SK-N-MC (cell line): ENCODE data around the gene MARCHF2.

ENCODE experiments used
- DNase-seq: peaks from one replicate; pipeline ENCODE4 v3.0.0-alpha.2; 2011; ENCODE audit warnings: low read depth, low spot score
- H3K27ac ChIP-seq: fragments of 200-600 bp; sonication (generic); 2 replicates; pipeline ENCODE4 v1.5.1; 2016; ENCODE audit warnings: mixed run types
- H3K36me3 ChIP-seq: fragments of 200-600 bp; sonication (generic); 2 replicates; pipeline ENCODE4 v1.6.1; 2017; ENCODE audit warnings: antibody characterized with exemption, low read length, mixed read lengths; ENCODE audit not compliant: insufficient read depth
- H3K4me3 ChIP-seq: fragments of 200-600 bp; sonication (generic); 2 replicates; pipeline ENCODE4 v1.5.1; 2016
- H3K9ac ChIP-seq: fragments of 200-600 bp; sonication (generic); 2 replicates; pipeline ENCODE4 v1.8.0; 2017; ENCODE audit warnings: mixed run types, mixed read lengths; ENCODE audit not compliant: insufficient read length
- H3K9me3 ChIP-seq: fragments of 200-600 bp; sonication (generic); 2 replicates; pipeline ENCODE4 v1.6.1; 2017; ENCODE audit warnings: low read depth, mild to moderate bottlenecking, antibody characterized with exemption, low read length, moderate library complexity, mixed read lengths
- EZH2 ChIP-seq: fragments of 200-600 bp; sonication (generic); IDR thresholded peaks from one replicate; pipeline ENCODE4 v1.6.1; 2017; ENCODE audit warnings: antibody characterized with exemption
- FOXP2 ChIP-seq: optimal IDR thresholded peaks from 2 replicates; pipeline ENCODE3; 2011; ENCODE audit warnings: mild to moderate bottlenecking, moderate library complexity; ENCODE audit not compliant: insufficient read depth; ENCODE audit errors: extremely low read length, control extremely low read depth
- POLR2AphosphoS5 ChIP-seq: IDR thresholded peaks from 2 replicates; pipeline ENCODE4 v1.6.1; 2012; ENCODE audit warnings: mild to moderate bottlenecking, low read depth, low read length, borderline replicate concordance

MARCHF2 gene

DNA sequence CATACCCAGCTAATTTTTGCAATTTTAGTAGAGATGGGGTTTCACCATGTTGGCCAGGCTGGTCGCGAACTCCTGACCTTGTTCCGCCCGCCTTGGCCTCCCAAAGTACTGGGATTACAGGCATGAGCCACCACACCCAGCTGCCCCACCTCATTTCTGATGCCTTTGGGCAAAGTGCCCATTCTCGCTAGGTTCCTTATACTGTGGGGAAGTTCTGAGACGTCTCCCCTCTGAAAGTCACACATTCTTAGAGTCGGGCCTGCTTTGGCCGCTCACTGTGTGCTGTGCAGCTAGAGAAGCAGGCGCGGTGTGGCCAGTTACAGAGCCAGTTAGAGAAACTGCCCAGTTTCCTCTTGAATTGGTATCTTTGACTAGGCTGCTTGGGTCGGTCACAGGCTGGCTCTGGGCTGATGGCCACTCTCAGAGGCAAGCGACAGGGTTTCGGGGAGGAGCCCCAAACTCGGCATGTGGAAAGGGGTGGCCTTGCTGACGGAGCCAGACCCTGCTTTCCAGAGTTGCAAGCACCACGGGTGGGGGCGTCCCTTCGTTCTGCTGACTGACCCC is 71.3 kb downstream of the MARCHF2 start:
- DNase-seq, result no peak

DNA sequence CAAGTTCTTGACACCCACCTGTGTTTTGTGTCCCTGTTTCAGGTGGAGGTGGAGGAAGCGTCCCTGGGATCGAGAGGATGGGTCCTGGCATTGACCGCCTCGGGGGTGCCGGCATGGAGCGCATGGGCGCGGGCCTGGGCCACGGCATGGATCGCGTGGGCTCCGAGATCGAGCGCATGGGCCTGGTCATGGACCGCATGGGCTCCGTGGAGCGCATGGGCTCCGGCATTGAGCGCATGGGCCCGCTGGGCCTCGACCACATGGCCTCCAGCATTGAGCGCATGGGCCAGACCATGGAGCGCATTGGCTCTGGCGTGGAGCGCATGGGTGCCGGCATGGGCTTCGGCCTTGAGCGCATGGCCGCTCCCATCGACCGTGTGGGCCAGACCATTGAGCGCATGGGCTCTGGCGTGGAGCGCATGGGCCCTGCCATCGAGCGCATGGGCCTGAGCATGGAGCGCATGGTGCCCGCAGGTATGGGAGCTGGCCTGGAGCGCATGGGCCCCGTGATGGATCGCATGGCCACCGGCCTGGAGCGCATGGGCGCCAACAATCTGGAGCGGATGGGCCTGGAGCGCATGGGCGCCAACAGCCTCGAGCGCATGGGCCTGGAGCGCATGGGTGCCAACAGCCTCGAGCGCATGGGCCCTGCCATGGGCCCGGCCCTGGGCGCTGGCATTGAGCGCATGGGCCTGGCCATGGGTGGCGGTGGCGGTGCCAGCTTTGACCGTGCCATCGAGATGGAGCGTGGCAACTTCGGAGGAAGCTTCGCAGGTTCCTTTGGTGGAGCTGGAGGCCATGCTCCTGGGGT is 72.7 kb downstream of the MARCHF2 start:
- H3K9ac ChIP-seq, result no peak overlapping the region
- H3K36me3 ChIP-seq, result peaks cover 85% of the 10 kb centered on the region
- H3K27ac ChIP-seq, result peak overlapping the region; percentile 42; the same call in 1 of the 2 replicates
- no peaks in the 10 kb centered on the region for H3K9me3 ChIP-seq
- no peak overlapping the region for H3K4me3 ChIP-seq
- TF ChIP-seq POLR2AphosphoS5 (no peak), FOXP2 (no peak), EZH2 (no peak)
- no peak for DNase-seq

More for the DNA sequence above, 71.3 kb downstream of the MARCHF2 start:
- H3K4me3 ChIP-seq, result no peak overlapping the region
- no peak overlapping the region for H3K27ac ChIP-seq
- no peaks in the 10 kb centered on the region for H3K9me3 ChIP-seq
- H3K9ac ChIP-seq, result no peak overlapping the region
- H3K36me3 ChIP-seq, result peaks cover 84% of the 10 kb centered on the region
- TF ChIP-seq EZH2 (no peak), POLR2AphosphoS5 (no peak), FOXP2 (no peak)

DNA sequence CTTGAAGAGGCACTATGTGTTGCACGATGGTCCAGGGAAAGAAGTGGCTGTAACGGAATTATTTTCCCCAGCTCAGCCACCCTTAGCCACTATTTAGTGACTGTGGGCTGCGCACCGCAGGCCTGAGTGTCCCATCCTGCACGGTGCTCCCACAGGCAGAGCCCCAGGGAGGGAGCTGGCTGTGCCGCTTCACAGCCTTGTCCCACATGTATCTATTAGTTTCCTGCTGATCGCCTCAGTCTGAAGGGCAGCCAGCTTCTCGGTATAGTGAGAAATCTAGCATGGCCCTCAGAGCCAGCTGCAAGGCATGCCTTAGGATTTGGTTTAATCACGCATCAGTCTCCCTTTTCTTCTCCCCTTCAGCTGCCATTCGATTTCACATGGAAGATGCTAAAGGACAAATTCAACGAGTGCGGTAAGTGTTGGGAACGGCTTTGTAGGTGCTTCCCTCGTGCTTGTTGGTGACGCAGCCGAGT is 73.6 kb downstream of the MARCHF2 start:
- DNase-seq, result no peak
- no peak overlapping the region for H3K9ac ChIP-seq

DNA sequence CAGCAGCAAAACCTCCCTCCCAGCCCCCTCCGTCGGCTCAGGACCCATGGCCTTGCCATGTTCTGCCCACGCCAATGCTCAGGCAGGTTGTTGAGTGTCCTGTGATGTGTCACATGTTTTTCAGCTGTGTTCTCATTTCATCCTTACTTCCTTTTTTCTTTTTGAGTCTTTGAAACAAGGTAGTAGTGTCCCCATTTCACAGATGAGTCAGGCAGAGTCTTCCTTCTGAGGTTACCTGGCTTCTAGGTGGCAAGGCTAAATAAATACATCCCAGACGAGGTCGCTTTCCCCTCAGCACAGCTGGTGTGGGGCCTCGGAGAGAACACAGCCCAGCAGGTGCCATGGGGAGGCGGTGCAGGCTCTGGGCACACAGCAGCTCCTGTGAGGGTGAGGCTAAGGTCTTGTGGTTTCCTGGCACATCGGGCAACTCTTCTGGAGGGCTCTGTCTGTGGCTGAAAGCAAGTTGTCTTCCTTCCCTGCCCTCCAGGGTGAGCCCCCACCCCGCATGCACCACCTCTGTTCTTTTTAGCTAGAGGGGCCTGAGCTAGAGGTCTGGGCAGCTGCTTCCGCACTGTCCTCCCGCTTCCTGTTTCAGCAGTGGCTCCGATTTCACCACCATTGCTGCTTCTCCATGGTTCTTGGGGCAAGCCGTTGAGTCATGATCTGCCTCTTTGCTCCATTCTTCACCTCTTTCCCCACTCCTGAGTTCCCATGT is 74.2 kb downstream of the MARCHF2 start:
- H3K9me3 ChIP-seq, result no peaks in the 10 kb centered on the region
- TF ChIP-seq EZH2 (no peak), FOXP2 (no peak), POLR2AphosphoS5 (no peak)
- H3K4me3 ChIP-seq, result no peak overlapping the region
- no peak for DNase-seq
- peak overlapping the region; percentile 10; the same call in 1 of the 2 replicates for H3K27ac ChIP-seq
- peaks cover 73% of the 10 kb centered on the region for H3K36me3 ChIP-seq
- H3K9ac ChIP-seq, result no peak overlapping the region

More for the DNA sequence above, 73.6 kb downstream of the MARCHF2 start:
- TF ChIP-seq FOXP2 (no peak), POLR2AphosphoS5 (no peak), EZH2 (no peak)
- peaks cover 76% of the 10 kb centered on the region for H3K36me3 ChIP-seq
- no peaks in the 10 kb centered on the region for H3K9me3 ChIP-seq
- H3K4me3 ChIP-seq, result no peak overlapping the region
- H3K27ac ChIP-seq, result peak overlapping the region; percentile 42; the same call in 1 of the 2 replicates

DNA sequence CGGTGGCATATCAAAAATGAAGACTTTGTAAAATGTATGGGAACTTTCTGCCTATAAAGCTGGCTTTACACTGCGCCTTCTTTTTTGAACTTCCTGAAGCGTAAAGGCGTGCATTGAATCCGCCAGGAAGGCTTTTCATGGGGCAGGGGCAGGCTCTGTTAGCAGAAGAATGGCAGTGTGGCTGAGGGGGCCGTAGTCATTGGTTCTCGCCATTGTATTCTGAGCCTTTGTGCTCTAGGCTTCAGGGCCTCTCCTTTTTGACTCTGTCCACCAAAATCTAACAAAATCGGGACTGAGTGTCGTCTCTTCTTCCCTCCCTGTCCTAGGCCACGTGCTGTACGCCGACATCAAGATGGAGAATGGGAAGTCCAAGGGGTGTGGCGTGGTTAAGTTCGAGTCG is 75.3 kb downstream of the MARCHF2 start:
- no peak overlapping the region for H3K9ac ChIP-seq
- no peak for DNase-seq
- no peak overlapping the region for H3K4me3 ChIP-seq

More for the DNA sequence above, 75.3 kb downstream of the MARCHF2 start:
- no peak for TF ChIP-seq FOXP2
- no peak for TF ChIP-seq POLR2AphosphoS5
- no peak for TF ChIP-seq EZH2
- Histone ChIP-seq H3K27ac (peak overlapping the region; percentile 67; the same call in 1 of the 2 replicates), H3K36me3 (peaks cover 62% of the 10 kb centered on the region), H3K9me3 (no peaks in the 10 kb centered on the region)
